Measurements from ENCODE around the gene DDT. TPM values are rescaled to one million over a fixed set of nuclear protein-coding genes. Genes with fewer than 3 reads are reported as not detected.

Gene DDT
- total and polyA plus RNA-seq, 2 donors (not counting 3 experiments of a cell fraction or from before 2014, with no cell fraction given): 106 to 205 TPM

- intact Hi-C loops (cut with micrococcal nuclease) (no loop called here), dilution Hi-C loops (cut with MboI; ENCODE audit: extremely low pct_ligation_motif_present, low sequenced_read_pairs) (no loop called here)
- ChIA-PET CTCF (interaction anchor here (1.0 to 1.3 kb wide), 2 partner anchors 143 to 171 kb away, joined by 3 to 4 read pairs; no protein-coding TSS in a partner anchor), POLR2A (no interaction called here)
- BruUV-seq (replicated peaks): no TSS peak
- no peak overlapping the region for H3K9ac ChIP-seq (replicated peaks; ENCODE audit: extremely low read depth, insufficient read depth, low read length)
- H3K27me3 ChIP-seq (ENCODE audit: control insufficient read depth in 2 of 2, insufficient read depth in 2 of 2, low read length in 2 of 2): no peaks in the 10 kb centered on the region
- no peak overlapping the region for H3K4me3 ChIP-seq (replicated peaks in 1 of 3; ENCODE audit: insufficient read depth in 1 of 3, low read depth in 1 of 3, low read length in 3 of 3)
- FAIRE-seq (no peak), DNase-seq (ENCODE audit: low read depth, low spot score) (no peak)
- H4K20me1 ChIP-seq (replicated peaks; ENCODE audit: control insufficient read depth, extremely low read depth, insufficient read depth, low read length): no peaks in the 10 kb centered on the region
- H3K27ac ChIP-seq (ENCODE audit: insufficient read depth, low read depth, low read length): no peak overlapping the region
- H3K9me1 ChIP-seq (replicated peaks; ENCODE audit: control insufficient read depth, extremely low read depth, insufficient read depth, low read length): no peaks in the 10 kb centered on the region
- H3K36me3 ChIP-seq (ENCODE audit: control insufficient read depth in 2 of 2, extremely low read depth in 1 of 2, insufficient read depth in 2 of 2, low read length in 2 of 2): no peaks in the 10 kb centered on the region
- no peaks in the 10 kb centered on the region for H3K79me2 ChIP-seq (ENCODE audit: control insufficient read depth, insufficient read depth, low read length)
- H3K4me1 ChIP-seq (ENCODE audit: control insufficient read depth, extremely low read depth, insufficient read depth, low read length): no peaks in the 10 kb centered on the region
- no peak overlapping the region for H3K4me2 ChIP-seq (ENCODE audit: insufficient read depth, low read length)
- no peaks in the 10 kb centered on the region for H3K9me3 ChIP-seq (replicated peaks; ENCODE audit: control insufficient read depth, insufficient read depth, low read length)
- no peak for TF ChIP-seq POLR2A (IDR thresholded peaks at IDR 0.05; ENCODE audit: low read depth, low read length)
- no peak for TF ChIP-seq CTCF (IDR thresholded peaks at IDR 0.05; ENCODE audit: extremely low read depth in 1 of 2, insufficient read depth in 1 of 2, low read depth in 1 of 2, low read length in 2 of 2)
- TF ChIP-seq MYC (IDR thresholded peaks at IDR 0.05; ENCODE audit: low read depth, low read length): no peak
- TF ChIP-seq POLR2AphosphoS5 (IDR thresholded peaks at IDR 0.05; ENCODE audit: insufficient read depth, low read depth, low read length): no peak
- no peak for TF ChIP-seq MAX (IDR thresholded peaks at IDR 0.05; ENCODE audit: insufficient read depth, insufficient read length)
- TF ChIP-seq JUN (IDR thresholded peaks at IDR 0.05; ENCODE audit: borderline replicate concordance, insufficient read depth, insufficient read length, low read depth): no peak
- no peak for TF ChIP-seq GATA2 (IDR thresholded peaks at IDR 0.05; ENCODE audit: insufficient read depth, insufficient read length, low read depth, low read length)
- TF ChIP-seq FOS (IDR thresholded peaks at IDR 0.05; ENCODE audit: borderline replicate concordance, insufficient read depth, low read length): no peak
- no peak for TF ChIP-seq EZH2 (IDR thresholded peaks at IDR 0.05; ENCODE audit: borderline replicate concordance, low read depth, low read length, severe bottlenecking)
- H2AFZ ChIP-seq (ENCODE audit: low read depth, low read length): no peak overlapping the region
These were observed 29.6 kb upstream of the DDT start for GRCh38 chr22:24003887-24004286.
